Activated naive CD4-positive, alpha-beta T cell (primary cell): ENCODE measurements around the gene CSGALNACT2.
"Not testable (repeated sequence)": the region's sequence is repeated elsewhere in the genome, so short reads cannot be mapped to it uniquely, and the experiment has no call there.

ENCODE experiments used
- DNase-seq, 4 experiments: peaks; one replicate each; lab custom pipeline; 2025; lab: John Stamatoyannopoulos, UW

Gene CSGALNACT2

GRCh38 chr10:43216931-43217562 is 78.8 kb downstream of the CSGALNACT2 start:
- no peak for DNase-seq

GRCh38 chr10:43217563-43218205 is 79.4 kb downstream of the CSGALNACT2 start:
- no peak for DNase-seq

- DNase-seq: no peak
These were observed 80.1 kb downstream of the CSGALNACT2 start for GRCh38 chr10:43218206-43218950.

- DNase-seq: no peak
These were observed 80.9 kb downstream of the CSGALNACT2 start for GRCh38 chr10:43218951-43219837.

- no peak for DNase-seq
These were observed 81.6 kb downstream of the CSGALNACT2 start for GRCh38 chr10:43219848-43220247.

- not testable (repeated sequence) for DNase-seq
These were observed 82.0 kb downstream of the CSGALNACT2 start for GRCh38 chr10:43220251-43220650.

GRCh38 chr10:43220657-43221418 is 82.6 kb downstream of the CSGALNACT2 start:
- DNase-seq: no peak

- DNase-seq: no peak
These were observed 83.4 kb downstream of the CSGALNACT2 start for GRCh38 chr10:43221419-43222209.

- DNase-seq: no peak
These were observed 84.0 kb downstream of the CSGALNACT2 start for GRCh38 chr10:43222210-43222720.

- DNase-seq: no peak
These were observed 84.8 kb downstream of the CSGALNACT2 start for GRCh38 chr10:43223056-43223455.

- no peak for DNase-seq
These were observed 86.1 kb downstream of the CSGALNACT2 start for GRCh38 chr10:43224321-43224720.

GRCh38 chr10:43225004-43225786 is 87.0 kb downstream of the CSGALNACT2 start:
- DNase-seq: no peak

- DNase-seq: no peak
These were observed 87.5 kb downstream of the CSGALNACT2 start for GRCh38 chr10:43225787-43226153.

- DNase-seq: no peak
These were observed 88.2 kb downstream of the CSGALNACT2 start for GRCh38 chr10:43226441-43226840.

GRCh38 chr10:43226851-43227845 is 88.9 kb downstream of the CSGALNACT2 start:
- no peak for DNase-seq

- DNase-seq: no peak
These were observed 89.9 kb downstream of the CSGALNACT2 start for GRCh38 chr10:43227911-43228782.

GRCh38 chr10:43228783-43229207 is 90.5 kb downstream of the CSGALNACT2 start:
- no peak for DNase-seq
